ENCODE measurements around the gene CHRM2.

- TF ChIP-seq CTCF (IDR thresholded peaks at IDR 0.05) (no peak), POLR2A (IDR thresholded peaks at IDR 0.05) (no peak)
Measured at GRCh38 chr7:136897676-136898075, 29.2 kb downstream of the CHRM2 start.

Data from uterus (tissue), 2 donors.